Prostate gland (tissue), 2 donors: Measurements from ENCODE around the gene SCFD2. TPM values are rescaled to one million over a fixed set of nuclear protein-coding genes. Genes with fewer than 3 reads are reported as not detected.

Experiments
- DNase-seq: peaks from one replicate; pipeline ENCODE4 v3.0.0-alpha.2; 2019; ENCODE audit warnings: low spot score
- H3K27ac ChIP-seq, 2 donors: fragments of 200-600 bp; sonication (generic); 2 replicates each; pipeline ENCODE4 v1.5.1; 2017 to 2019
- H3K27me3 ChIP-seq: fragments of 200-600 bp; sonication (generic); replicated peaks from 2 replicates; pipeline ENCODE4 v1.5.1; 2019; ENCODE audit not compliant: insufficient read depth
- H3K36me3 ChIP-seq, 2 donors: fragments of 200-600 bp; sonication (generic); 1 replicate in 1 of 2; 2 replicates in 1 of 2; pipeline versions ENCODE4 v1.5.1 to v1.8.1; 2017 to 2019
- H3K4me1 ChIP-seq: fragments of 200-600 bp; sonication (generic); replicated peaks from 2 replicates; pipeline ENCODE4 v1.5.1; 2019
- H3K4me3 ChIP-seq, 2 donors: fragments of 200-600 bp; sonication (generic); 2 replicates each; pipeline ENCODE4 v1.5.1; 2017 to 2019
- H3K9me3 ChIP-seq: fragments of 200-600 bp; sonication (generic); 2 replicates; pipeline ENCODE4 v1.5.1; 2017
- POLR2A ChIP-seq: fragments of 450-650 bp; IDR thresholded peaks from one replicate; pipeline ENCODE4 v1.6.1; 2016; ENCODE audit warnings: antibody characterized with exemption, mild to moderate bottlenecking
- POLR2AphosphoS5 ChIP-seq: sonication (generic); formaldehyde crosslinking; IDR thresholded peaks from one replicate; pipeline ENCODE4 v1.6.1; 2017; ENCODE audit warnings: antibody characterized with exemption
- WGBS: methylation state at CpG from one replicate; pipeline ENCODE4 v1.1.5; 2018; 5-methylcytosine and 5-hydroxymethylcytosine counted together
- intact Hi-C: fragments of 100-400 bp; cut with DNase I; formaldehyde crosslinking; loops from one replicate; pipeline ENCODE4 v1.14.2; 2022
- total RNA-seq, 2 donors: library from RNA; depleted of rRNA; stranded (reverse); fragments of >200 nt; gene quantifications; one replicate each; pipeline ENCODE4 v1.1.0, GENCODE V29; 2016
- TF ChIP-seq, protein P1 (sequence below), 4 experiments: fragments of 200-600 bp in 2 of 4; fragments of 450-650 bp in 2 of 4; sonication (generic) in 2 of 4; IDR thresholded peaks; 1 replicate in 3 of 4; 2 replicates in 1 of 4; pipeline ENCODE4 v1.5.1; 2016 to 2019; ENCODE audit warnings: antibody characterized with exemption in 4 of 4, mild to moderate bottlenecking in 2 of 4, moderate library complexity in 2 of 4

SCFD2 gene
- total RNA-seq, 2 donors from 2014 or later = 10.7 to 21.1 TPM

DNA sequence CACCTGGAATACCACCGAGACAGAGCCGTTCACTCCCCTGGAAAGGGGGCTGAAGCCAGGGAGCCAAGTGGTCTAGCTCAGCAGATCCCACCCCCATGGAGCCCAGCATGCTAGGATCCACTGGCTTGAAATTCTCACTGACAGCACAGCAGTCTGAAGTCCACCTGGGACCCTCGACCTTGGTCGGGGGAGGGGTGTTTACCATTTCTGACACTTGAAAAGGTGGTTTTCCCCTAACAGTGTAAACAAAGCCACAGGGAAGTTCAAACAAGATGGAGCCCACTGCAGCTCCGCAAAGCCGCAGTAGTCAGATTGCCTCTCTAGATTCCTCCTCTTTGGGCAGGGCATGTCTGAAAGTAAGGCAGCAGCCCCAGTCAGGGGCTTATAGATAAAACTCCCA lies 260.5 kb downstream of the SCFD2 start:
- TF ChIP-seq, protein P1, sequence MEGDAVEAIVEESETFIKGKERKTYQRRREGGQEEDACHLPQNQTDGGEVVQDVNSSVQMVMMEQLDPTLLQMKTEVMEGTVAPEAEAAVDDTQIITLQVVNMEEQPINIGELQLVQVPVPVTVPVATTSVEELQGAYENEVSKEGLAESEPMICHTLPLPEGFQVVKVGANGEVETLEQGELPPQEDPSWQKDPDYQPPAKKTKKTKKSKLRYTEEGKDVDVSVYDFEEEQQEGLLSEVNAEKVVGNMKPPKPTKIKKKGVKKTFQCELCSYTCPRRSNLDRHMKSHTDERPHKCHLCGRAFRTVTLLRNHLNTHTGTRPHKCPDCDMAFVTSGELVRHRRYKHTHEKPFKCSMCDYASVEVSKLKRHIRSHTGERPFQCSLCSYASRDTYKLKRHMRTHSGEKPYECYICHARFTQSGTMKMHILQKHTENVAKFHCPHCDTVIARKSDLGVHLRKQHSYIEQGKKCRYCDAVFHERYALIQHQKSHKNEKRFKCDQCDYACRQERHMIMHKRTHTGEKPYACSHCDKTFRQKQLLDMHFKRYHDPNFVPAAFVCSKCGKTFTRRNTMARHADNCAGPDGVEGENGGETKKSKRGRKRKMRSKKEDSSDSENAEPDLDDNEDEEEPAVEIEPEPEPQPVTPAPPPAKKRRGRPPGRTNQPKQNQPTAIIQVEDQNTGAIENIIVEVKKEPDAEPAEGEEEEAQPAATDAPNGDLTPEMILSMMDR (IDR thresholded peaks at IDR 0.05) = no peak
- TF ChIP-seq POLR2AphosphoS5 (no peak), POLR2A (no peak)
- Histone ChIP-seq H3K4me3 (no peak overlapping the region), H3K9me3 (no peaks in the 10 kb centered on the region), H3K27ac (no peak overlapping the region), H3K36me3 (no peaks in the 10 kb centered on the region), H3K27me3 (no peaks in the 10 kb centered on the region), H3K4me1 (no peaks in the 10 kb centered on the region)
- 68% methylated on average over 6 of the region's 6 CpGs for WGBS
- DNase-seq = no peak
- intact Hi-C loops = no loop called here

DNA sequence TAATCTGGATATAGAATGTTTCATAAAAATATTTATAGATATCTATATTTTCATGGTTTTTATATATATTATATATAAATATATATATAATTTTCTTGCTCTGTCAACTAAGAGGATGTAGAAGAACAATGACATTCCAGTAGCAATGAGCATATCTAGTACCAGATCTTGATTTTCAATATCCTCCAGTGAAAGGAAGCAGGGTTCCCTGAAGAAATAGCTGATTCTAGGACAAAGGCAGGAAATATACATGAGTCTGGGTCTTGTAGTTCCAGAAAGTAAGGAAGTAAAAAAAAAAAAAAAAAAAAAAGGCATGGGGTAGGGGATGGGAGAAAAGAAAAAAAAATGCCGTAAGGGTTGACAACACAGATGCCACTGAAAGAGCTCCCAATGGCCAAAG lies 262.4 kb downstream of the SCFD2 start:
- WGBS = 67% methylated on average over 1 of the region's 1 CpG
- intact Hi-C loops = no loop called here
- Histone ChIP-seq H3K36me3 (no peaks in the 10 kb centered on the region), H3K4me3 (no peak overlapping the region), H3K9me3 (no peaks in the 10 kb centered on the region), H3K27me3 (no peaks in the 10 kb centered on the region), H3K27ac (no peak overlapping the region), H3K4me1 (no peaks in the 10 kb centered on the region)
- DNase-seq = no peak
- TF ChIP-seq, protein P1 (IDR thresholded peaks at IDR 0.05) = no peak
- TF ChIP-seq POLR2AphosphoS5 (no peak), POLR2A (no peak)

DNA sequence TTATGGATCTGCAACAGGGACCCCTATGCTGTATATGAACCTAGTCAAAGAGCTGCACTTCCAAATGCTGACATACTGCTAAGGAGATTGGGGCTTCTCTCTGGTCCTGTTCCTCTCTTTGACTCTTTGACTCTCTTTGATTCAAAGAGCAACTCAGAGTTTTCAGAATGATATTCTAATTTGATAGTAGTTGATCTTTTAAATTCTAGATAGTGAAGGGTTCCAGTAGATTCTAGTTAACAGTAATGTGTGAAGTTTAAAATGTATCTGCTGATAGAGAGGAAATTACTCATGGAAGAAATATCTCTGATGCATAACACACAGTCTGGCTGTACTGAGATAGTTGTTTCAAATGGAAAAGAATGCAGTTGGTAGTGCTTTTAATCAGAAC lies 264.7 kb downstream of the SCFD2 start:
- intact Hi-C loops = no loop called here
- H3K27me3 ChIP-seq = no peaks in the 10 kb centered on the region
- H3K27ac ChIP-seq = no peak overlapping the region
- no peaks in the 10 kb centered on the region for H3K9me3 ChIP-seq
- H3K4me1 ChIP-seq = no peaks in the 10 kb centered on the region
- H3K36me3 ChIP-seq = no peaks in the 10 kb centered on the region
- DNase-seq = no peak
- TF ChIP-seq, protein P1 (IDR thresholded peaks at IDR 0.05) = no peak
- TF ChIP-seq POLR2AphosphoS5 = no peak
- TF ChIP-seq POLR2A = no peak
- H3K4me3 ChIP-seq = no peak overlapping the region

DNA sequence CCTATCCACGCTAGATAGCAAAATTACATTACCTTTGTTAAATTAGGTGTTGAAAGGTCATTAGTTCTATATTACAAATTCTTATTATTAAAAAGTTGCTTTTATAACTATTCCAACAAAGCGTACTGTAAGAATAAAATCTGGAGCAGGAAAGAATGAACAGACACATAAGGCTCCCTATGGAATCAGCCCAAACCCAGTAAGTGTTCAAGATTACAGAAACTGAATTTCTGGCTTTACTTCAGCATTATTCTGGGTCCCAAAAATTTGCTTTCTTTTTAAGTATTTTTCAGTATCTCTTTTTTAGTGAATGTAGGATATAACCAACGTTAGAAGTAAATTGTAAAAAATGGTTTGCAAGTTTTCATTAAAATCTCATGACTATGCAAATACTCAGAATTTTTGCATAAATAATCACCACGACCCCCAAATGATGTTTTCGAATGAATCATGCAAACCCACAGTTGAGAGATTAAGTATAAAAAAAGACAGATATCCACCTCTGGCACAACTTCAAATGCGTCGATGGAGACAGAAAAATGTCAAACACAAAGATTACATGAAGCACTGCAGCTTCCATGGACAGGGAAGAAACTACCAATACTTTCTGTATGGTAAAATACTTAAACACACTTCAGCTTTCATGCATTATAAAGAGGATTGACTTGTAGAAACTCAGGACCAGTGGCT lies 265.2 kb downstream of the SCFD2 start:
- Histone ChIP-seq H3K9me3 (no peaks in the 10 kb centered on the region), H3K27ac (no peak overlapping the region), H3K4me1 (no peaks in the 10 kb centered on the region), H3K27me3 (no peaks in the 10 kb centered on the region), H3K36me3 (no peaks in the 10 kb centered on the region), H3K4me3 (no peak overlapping the region)
- DNase-seq = no peak
- WGBS = 67% methylated on average over 7 of the region's 7 CpGs
- intact Hi-C loops = no loop called here
- TF ChIP-seq, protein P1 (IDR thresholded peaks at IDR 0.05) = no peak
- TF ChIP-seq POLR2AphosphoS5 (no peak), POLR2A (no peak)

DNA sequence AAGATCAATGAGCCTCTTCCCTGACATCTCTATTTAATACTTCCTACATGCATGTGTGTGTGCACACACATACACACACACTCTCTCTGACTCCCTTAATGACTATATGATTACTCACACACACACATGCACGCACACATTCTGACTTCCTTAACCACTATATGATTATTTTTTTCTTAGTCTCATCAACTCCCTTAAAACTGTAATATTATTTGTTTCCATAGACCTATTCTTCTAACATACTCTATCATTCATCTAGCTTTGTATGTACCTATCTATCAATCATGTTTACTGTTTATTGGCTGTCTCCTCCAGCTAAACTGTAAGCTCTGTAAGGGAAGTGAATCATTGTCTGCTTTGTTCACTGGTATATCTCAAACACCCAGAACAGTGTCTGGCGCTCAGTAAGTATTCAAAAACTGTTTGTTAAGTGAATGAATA lies 267.2 kb downstream of the SCFD2 start:
- Histone ChIP-seq H3K36me3 (no peaks in the 10 kb centered on the region), H3K9me3 (no peaks in the 10 kb centered on the region), H3K4me3 (no peak overlapping the region), H3K4me1 (no peaks in the 10 kb centered on the region), H3K27me3 (no peaks in the 10 kb centered on the region), H3K27ac (no peak overlapping the region)
- intact Hi-C loops = no loop called here
- DNase-seq = no peak
- 95% methylated on average over 2 of the region's 2 CpGs for WGBS
- TF ChIP-seq, protein P1 (IDR thresholded peaks at IDR 0.05) = no peak
- TF ChIP-seq POLR2A = no peak
- no peak for TF ChIP-seq POLR2AphosphoS5
